GM18519 (cell line): Measurements from ENCODE around the gene HDAC4.

Experiments
- ATAC-seq: cut with Tn5 transposase; IDR thresholded peaks from one replicate; pipeline ENCODE4 v1.9.1; 2021; ENCODE audit warnings: mild to moderate bottlenecking, moderate library complexity; ENCODE audit not compliant: unreplicated experiment, low FRiP score

The HDAC4 gene

GRCh38 chr2:239299218-239299939 lies 101.4 kb downstream of the HDAC4 start:
- no peak for ATAC-seq

DNA sequence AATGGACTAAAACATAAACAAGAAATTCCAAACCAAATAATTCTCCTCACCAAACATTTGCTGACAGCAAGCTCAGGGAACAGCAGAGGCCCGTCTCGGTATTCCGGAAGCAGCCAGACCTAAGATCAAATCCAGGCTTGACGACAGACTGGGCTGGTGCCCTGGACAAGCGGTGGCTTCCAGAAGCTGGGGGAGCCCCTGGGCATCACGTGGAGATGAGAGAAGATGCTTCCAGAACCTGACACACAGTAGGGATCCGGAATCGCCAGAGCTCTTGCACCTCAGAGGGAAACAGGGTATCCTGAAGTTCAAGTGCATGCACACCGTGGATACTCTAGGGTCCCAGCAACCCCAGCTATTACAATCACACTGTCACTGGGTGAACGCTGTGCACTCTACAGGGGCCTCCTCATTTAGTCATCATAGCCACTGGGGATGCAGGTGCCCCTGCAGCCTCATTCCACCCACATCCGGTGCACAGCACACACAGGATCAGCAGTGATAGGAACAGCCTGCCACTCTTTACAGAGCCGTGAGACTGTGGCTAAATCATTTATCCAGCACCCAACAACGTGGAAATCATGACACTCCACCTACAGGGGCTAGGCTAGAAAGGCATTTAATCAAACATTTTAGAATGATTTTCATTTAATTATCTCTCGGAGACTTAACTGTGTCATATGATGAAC lies 102.6 kb downstream of the HDAC4 start:
- ATAC-seq = no peak

- ATAC-seq = no peak
These were observed 103.4 kb downstream of the HDAC4 start for GRCh38 chr2:239297142-239298004.

DNA sequence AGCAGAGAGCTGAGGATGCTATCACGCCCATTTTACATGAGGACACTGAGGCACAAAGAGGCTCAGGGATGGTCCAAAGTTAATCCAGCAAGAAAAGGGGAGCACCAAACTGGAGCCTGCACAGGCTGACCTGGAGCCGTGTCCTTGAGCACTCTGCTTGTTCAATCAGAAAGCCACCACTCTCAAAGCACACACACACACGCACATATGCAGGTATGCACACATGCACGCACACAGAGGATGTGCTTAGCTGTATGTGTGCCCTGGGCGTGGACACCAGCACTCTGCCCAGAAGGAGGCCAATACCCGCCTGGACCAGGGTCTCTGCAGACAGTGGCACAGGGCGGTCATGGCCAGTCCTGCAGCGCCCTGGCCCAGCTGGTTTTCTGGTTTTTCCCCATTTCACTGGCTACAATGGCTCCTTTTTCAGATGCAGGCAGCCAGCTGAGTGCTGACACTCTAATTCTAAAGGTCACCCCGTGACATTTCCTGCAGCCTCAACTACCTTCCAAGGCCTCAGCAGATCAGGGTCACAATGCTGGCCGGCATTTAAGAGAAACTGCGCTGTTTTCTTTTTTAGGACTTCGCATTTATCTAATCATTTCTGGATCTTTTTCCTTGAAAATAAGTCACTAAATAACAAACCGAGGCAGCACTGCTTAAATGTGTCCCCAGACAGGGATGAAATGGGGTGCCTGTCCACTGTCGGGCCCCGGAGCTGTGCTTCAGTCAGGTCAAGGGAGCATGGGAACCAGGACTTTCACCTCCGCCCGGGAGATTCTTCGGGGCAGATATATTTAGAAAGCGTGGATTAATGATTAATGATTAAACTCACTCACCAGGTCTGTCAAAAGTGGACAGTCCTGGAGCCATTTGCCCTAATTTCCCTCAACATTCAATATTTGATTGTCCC lies 104.5 kb downstream of the HDAC4 start:
- ATAC-seq = no peak

- ATAC-seq = no peak
These were observed 105.3 kb downstream of the HDAC4 start for GRCh38 chr2:239295377-239296019.

DNA sequence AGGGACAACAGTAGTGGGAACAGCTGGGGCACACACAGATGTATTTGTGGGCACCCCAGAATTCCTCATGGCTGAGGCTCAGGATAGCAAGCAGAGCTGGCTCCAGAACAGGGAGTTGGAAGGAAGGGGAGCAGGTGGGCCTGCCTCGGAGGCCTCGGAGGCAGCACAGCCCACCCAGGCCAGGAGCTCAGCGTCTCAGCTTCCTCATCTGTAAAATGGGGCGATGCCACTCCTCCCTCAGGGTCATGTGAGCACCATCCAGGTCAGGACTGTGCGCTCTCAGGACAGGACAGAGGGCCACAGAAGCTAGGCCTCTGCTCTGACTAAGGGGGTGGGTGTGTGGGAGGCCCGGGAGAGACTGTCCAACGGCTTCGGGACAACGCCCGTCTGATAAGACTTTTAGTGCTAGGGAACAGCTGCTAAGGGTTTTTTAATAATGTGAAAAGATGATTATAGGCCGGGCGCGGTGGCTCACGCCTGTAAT lies 106.2 kb downstream of the HDAC4 start:
- no peak for ATAC-seq

DNA sequence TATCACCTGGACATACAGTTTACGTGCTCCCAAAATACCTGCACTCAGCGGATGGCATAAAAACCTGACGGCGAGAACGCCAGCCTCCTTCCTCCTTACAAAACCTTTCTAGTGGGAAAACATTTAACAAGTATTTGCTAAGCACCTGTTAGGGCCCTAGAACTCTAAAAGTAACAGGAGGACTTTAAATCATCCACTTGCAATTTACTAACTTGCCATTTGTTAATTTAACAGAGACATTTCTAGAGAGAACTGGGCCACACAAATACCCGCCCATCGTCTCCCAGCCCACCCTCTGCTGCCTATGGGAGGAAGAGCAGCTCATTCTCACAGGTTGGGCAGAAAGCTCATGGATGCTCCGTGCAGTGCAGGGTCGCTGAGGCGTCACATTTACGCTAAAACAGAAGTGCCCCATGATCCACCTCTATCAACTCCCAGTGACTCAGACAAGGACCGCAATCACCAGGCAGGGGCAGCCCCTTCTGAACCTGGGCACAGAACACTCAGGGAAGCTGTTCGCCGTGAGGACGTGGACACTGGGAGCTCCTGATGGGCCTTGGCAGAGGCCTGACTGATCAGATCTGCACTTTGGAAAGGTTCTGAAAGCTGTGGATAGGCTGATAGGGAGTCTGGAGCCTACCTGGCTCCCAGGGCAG lies 106.9 kb downstream of the HDAC4 start:
- ATAC-seq = no peak

GRCh38 chr2:239292959-239293774 lies 107.7 kb downstream of the HDAC4 start:
- ATAC-seq = no peak

DNA sequence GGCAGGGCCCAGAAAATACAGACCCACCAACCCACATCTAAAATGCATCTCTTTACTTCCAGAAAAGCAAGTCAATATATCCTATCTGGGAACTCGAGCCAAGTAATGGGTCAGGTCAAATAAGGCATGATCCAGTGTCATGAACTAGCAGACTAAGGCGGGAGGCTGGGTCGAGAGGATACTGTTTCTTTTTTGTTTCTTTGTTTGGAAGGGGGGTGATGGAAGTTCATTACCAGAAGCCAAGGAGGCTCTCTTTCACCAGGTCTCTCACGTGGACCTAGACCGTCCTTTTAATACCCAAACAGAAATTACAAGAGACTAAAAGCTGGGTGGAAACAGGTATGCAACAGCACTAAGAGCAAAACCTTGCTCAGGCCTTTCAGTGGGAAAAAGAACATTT lies 108.3 kb downstream of the HDAC4 start:
- ATAC-seq = no peak

- ATAC-seq = no peak
These were observed 109.1 kb downstream of the HDAC4 start for GRCh38 chr2:239291475-239292350.

GRCh38 chr2:239290618-239291474 lies 110.0 kb downstream of the HDAC4 start:
- ATAC-seq = no peak

- ATAC-seq = no peak
These were observed 111.3 kb downstream of the HDAC4 start for GRCh38 chr2:239289545-239289944.

DNA sequence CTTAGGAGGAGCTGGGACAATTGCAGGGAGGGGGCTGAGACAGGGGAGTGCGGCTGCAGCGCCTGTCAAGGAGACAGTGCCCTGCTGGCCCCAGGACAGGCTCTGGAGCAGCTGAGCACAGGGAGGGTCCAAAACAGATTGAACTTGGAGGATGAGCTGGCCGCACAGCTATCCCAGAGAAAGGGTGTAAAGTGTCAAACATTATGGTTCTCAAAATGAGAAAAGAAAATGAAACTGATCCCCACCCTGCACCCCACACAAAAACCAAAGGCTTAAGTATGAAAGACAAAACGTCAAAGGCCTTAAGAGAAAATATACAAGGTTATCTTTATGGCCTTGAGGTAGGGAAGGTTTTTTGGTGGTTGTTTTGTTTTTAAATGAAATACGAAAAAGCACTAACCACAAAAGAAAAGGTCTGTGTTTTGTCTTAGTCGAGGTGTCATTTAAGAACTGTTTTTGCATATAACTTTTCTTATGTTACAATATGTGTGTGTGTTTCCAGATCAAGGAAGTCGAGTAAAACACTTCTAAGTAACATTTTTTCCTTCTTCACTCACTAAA lies 111.8 kb downstream of the HDAC4 start:
- no peak for ATAC-seq

DNA sequence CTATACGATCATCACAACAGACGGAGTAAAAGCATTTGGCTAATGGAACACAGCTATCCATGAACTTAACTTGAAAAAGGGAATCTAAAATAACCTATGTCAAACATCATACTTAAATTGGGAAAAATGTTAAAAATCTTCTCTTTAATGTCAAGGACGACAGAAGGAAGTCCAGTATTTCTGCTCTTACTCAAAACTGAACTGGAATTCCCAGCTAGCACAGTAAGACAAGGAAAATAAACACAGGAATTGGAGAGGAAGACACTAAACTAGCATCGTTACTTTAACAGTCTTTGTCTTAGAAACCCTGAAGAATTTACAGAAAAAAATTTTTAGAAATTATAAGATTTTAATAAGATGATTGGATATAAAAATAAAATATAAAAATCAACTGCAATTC lies 112.6 kb downstream of the HDAC4 start:
- no peak for ATAC-seq

DNA sequence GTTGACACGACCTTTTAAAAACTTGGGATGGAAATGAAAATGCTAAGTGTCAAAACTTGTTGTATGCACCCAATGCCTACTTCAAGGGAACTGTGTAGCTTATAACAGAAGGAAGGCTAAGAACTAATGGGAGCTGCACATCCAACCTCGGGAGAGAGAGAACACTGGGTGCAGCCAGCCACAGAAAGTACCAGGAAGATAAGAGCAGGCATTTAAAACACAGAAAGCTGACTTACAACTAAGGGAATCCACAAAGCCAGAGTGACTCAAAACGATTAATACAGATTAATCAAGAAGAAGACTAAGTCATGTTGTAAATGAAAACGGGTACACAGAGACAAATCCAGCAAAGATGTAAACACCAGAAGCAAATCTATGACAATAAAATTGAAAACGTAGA lies 113.4 kb downstream of the HDAC4 start:
- no peak for ATAC-seq

DNA sequence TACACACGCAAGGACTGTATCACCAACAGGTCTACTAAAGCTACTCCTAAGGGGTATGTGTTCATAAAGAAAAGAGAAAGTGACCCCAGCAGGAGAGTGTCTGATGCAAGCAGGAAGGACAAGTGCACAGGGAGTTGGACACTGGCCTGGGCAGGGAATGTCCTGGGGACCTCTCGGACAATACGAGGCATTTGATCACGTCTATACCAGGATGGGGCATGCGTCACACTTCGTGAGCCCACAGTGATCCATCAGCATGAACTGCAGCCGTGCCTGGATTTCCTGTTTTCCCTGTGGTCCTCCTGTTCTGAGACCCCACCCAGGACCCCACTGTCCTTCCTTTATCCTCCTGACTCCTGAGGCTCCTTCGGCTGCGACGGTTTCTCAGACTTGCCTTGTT lies 113.9 kb downstream of the HDAC4 start:
- ATAC-seq = no peak
